H1 (cell line): Measurements from ENCODE around the gene S100A6. TPM values are rescaled to one million over a fixed set of nuclear protein-coding genes. Genes with fewer than 3 reads are reported as not detected.

Experiments used
- CTCF ChIA-PET: fragments of 300-600 bp; sonication (Branson Sonifier 250); formaldehyde crosslinking; loops from one replicate; lab custom pipeline; 2021; ENCODE audit not compliant: partially characterized antibody; lab: Charles Lee
- POLR2A ChIA-PET: fragments of 300-600 bp; sonication (Branson Sonifier 250); formaldehyde crosslinking; loops from one replicate; lab custom pipeline; 2021; ENCODE audit warnings: inconsistent platforms; ENCODE audit not compliant: partially characterized antibody; lab: Charles Lee
- DNase-seq, 2 experiments: peaks; one replicate each; pipeline versions ENCODE4 v3.0.0 to v3.0.0-alpha.2; 2010 to 2022; ENCODE audit warnings: low spot score in 2 of 2, low read depth in 1 of 2, mixed read lengths in 1 of 2
- FAIRE-seq: peaks from 2 replicates; lab custom pipeline; 2011; peaks lifted over from hg19 to GRCh38; lab: Jason Lieb, UNC
- H2AFZ ChIP-seq: 2 replicates; pipeline ENCODE4 v1.8.1; 2012; ENCODE audit warnings: low read length, inconsistent platforms
- H2AK5ac ChIP-seq: 2 replicates; pipeline ENCODE4 v1.6.1; 2013; ENCODE audit warnings: low read depth, low read length
- H2BK120ac ChIP-seq: replicated peaks from 2 replicates; pipeline ENCODE3; 2013; ENCODE audit warnings: low read depth, low read length, inconsistent platforms
- H2BK12ac ChIP-seq: 2 replicates; pipeline ENCODE4 v1.6.1; 2013; ENCODE audit warnings: low read depth, low read length
- H2BK15ac ChIP-seq: 2 replicates; pipeline ENCODE4 v1.6.1; 2013; ENCODE audit warnings: low read length
- H2BK20ac ChIP-seq: 2 replicates; pipeline ENCODE4 v1.6.1; 2013; ENCODE audit warnings: low read length
- H2BK5ac ChIP-seq: 2 replicates; pipeline ENCODE4 v1.6.1; 2013; ENCODE audit warnings: low read depth, low read length
- H3K14ac ChIP-seq: 2 replicates; pipeline ENCODE4 v1.6.1; 2013; ENCODE audit warnings: inconsistent platforms; ENCODE audit not compliant: insufficient read length
- H3K18ac ChIP-seq: 2 replicates; pipeline ENCODE4 v1.6.1; 2013; ENCODE audit warnings: low read length; ENCODE audit errors: extremely low read depth
- H3K23ac ChIP-seq: 2 replicates; pipeline ENCODE4 v1.6.1; 2013; ENCODE audit warnings: inconsistent platforms; ENCODE audit not compliant: insufficient read length
- H3K23me2 ChIP-seq: 2 replicates; pipeline ENCODE4 v1.6.1; 2013; ENCODE audit warnings: low read depth, low read length
- H3K27ac ChIP-seq: 2 replicates; pipeline ENCODE4 v1.6.1; 2011; ENCODE audit warnings: low read depth, low read length, inconsistent platforms
- H3K27me3 ChIP-seq, 4 experiments: replicated peaks in 1 of 4; 1 replicate in 1 of 4; 2 replicates in 3 of 4; pipeline versions ENCODE4 v1.6.1 to v1.8.1; 2011 to 2013; ENCODE audit warnings: low read length in 3 of 4, mild to moderate bottlenecking in 3 of 4, inconsistent platforms in 2 of 4, mixed read lengths in 2 of 4, moderate library complexity in 1 of 4; ENCODE audit not compliant: control insufficient read depth in 3 of 4, insufficient read depth in 3 of 4; ENCODE audit errors: extremely low read depth in 1 of 4
- H3K36me3 ChIP-seq, 4 experiments: 2 replicates each; pipeline versions ENCODE4 v1.6.1 to v1.8.1; 2011 to 2013; ENCODE audit warnings: mild to moderate bottlenecking in 4 of 4, low read length in 3 of 4, moderate library complexity in 2 of 4, control low read depth in 1 of 4, inconsistent platforms in 1 of 4; ENCODE audit not compliant: insufficient read depth in 4 of 4, control insufficient read depth in 2 of 4
- H3K4ac ChIP-seq: replicated peaks from 2 replicates; pipeline ENCODE3; 2013; ENCODE audit warnings: low read length, low read depth, mixed read lengths, inconsistent platforms; ENCODE audit not compliant: insufficient read length
- H3K4me1 ChIP-seq, 4 experiments: replicated peaks in 1 of 4; 1 replicate in 1 of 4; 2 replicates in 3 of 4; pipeline versions ENCODE4 v1.6.1 to v1.8.1; 2011 to 2013; ENCODE audit warnings: low read length in 3 of 4, inconsistent platforms in 2 of 4, mixed read lengths in 1 of 4; ENCODE audit not compliant: insufficient read depth in 4 of 4, control insufficient read depth in 3 of 4
- H3K4me2 ChIP-seq, 2 experiments: 2 replicates each; pipeline versions ENCODE4 v1.6.1 to v1.8.1; 2011 to 2013; ENCODE audit warnings: low read depth in 2 of 2, low read length in 2 of 2, control low read depth in 1 of 2, inconsistent platforms in 1 of 2, mild to moderate bottlenecking in 1 of 2; ENCODE audit not compliant: insufficient read depth in 1 of 2
- H3K4me3 ChIP-seq, 4 experiments: fragments of 200-600, 300-600 bp in 1 of 4; sonication (generic), shearing (Covaris generic), sonication (Bioruptor Twin) in 1 of 4; 2 replicates each; pipeline versions ENCODE4 v1.5.1 to v1.8.1; 2011 to 2016; ENCODE audit warnings: low read length in 4 of 4, low read depth in 3 of 4, control low read depth in 2 of 4, inconsistent platforms in 2 of 4, mild to moderate bottlenecking in 2 of 4, mixed read lengths in 1 of 4, moderate library complexity in 1 of 4; ENCODE audit not compliant: insufficient read depth in 2 of 4; ENCODE audit errors: extremely low read depth in 1 of 4
- H3K56ac ChIP-seq: replicated peaks from 2 replicates; pipeline ENCODE3; 2013; ENCODE audit warnings: low read depth, mild to moderate bottlenecking, mixed read lengths, low read length, inconsistent platforms; ENCODE audit not compliant: insufficient read length
- H3K79me1 ChIP-seq: 2 replicates; pipeline ENCODE4 v1.6.1; 2013; ENCODE audit warnings: low read depth, low read length, control low read depth
- H3K79me2 ChIP-seq, 2 experiments: 2 replicates each; pipeline versions ENCODE4 v1.6.1 to v1.8.1; 2012 to 2013; ENCODE audit warnings: low read length in 2 of 2, mild to moderate bottlenecking in 2 of 2, inconsistent platforms in 1 of 2; ENCODE audit not compliant: insufficient read depth in 2 of 2, control insufficient read depth in 1 of 2
- H3K9ac ChIP-seq, 4 experiments: replicated peaks in 1 of 4; 1 replicate in 1 of 4; 2 replicates in 3 of 4; pipeline versions ENCODE4 v1.6.1 to v1.8.1; 2011 to 2013; ENCODE audit warnings: low read depth in 3 of 4, low read length in 3 of 4, control low read depth in 2 of 4, mild to moderate bottlenecking in 2 of 4, moderate library complexity in 2 of 4, inconsistent platforms in 1 of 4; ENCODE audit errors: extremely low read depth in 1 of 4
- H3K9me3 ChIP-seq, 2 experiments: 2 replicates each; pipeline versions ENCODE4 v1.6.1 to v1.8.1; 2012 to 2013; ENCODE audit warnings: mild to moderate bottlenecking in 2 of 2, moderate library complexity in 2 of 2, control low read depth in 1 of 2, inconsistent platforms in 1 of 2, low read depth in 1 of 2, low read length in 1 of 2, mixed read lengths in 1 of 2; ENCODE audit not compliant: insufficient read depth in 2 of 2
- H4K20me1 ChIP-seq, 2 experiments: replicated peaks in 1 of 2; 2 replicates each; pipeline versions ENCODE3 to v1.8.1; 2011 to 2013; ENCODE audit warnings: inconsistent platforms in 2 of 2, low read length in 2 of 2, mild to moderate bottlenecking in 1 of 2; ENCODE audit not compliant: insufficient read depth in 2 of 2, control insufficient read depth in 1 of 2
- H4K5ac ChIP-seq: 2 replicates; pipeline ENCODE4 v1.6.1; 2013; ENCODE audit warnings: low read length, low read depth, mixed read lengths, inconsistent platforms; ENCODE audit not compliant: insufficient read length
- H4K8ac ChIP-seq: 2 replicates; pipeline ENCODE4 v1.8.0; 2013; ENCODE audit warnings: mild to moderate bottlenecking, moderate library complexity, low read length, inconsistent platforms; ENCODE audit not compliant: insufficient read depth; ENCODE audit errors: extremely low read depth
- H4K91ac ChIP-seq: replicated peaks from 2 replicates; pipeline ENCODE3; 2013; ENCODE audit warnings: low read length, mixed read lengths, inconsistent platforms; ENCODE audit not compliant: insufficient read length
- ASH2L ChIP-seq: fragments of 200-600, 300-600 bp; sonication (generic); IDR thresholded peaks from one replicate; pipeline ENCODE4 v1.7.1; 2017; ENCODE audit warnings: low read length
- CHD2 ChIP-seq: IDR thresholded peaks from 2 replicates; pipeline ENCODE4 v1.6.1; 2012; ENCODE audit warnings: low read length, improper control_type of control experiment
- E2F6 ChIP-seq: IDR thresholded peaks from 2 replicates; pipeline ENCODE4 v1.6.1; 2012; ENCODE audit warnings: inconsistent platforms
- EZH2 ChIP-seq: fragments of 200-600 bp; sonication (generic); IDR thresholded peaks from 2 replicates; pipeline ENCODE4 v1.7.1; 2012; ENCODE audit warnings: low read depth, mild to moderate bottlenecking, moderate library complexity, low read length, inconsistent platforms; ENCODE audit not compliant: severe bottlenecking
- MAX ChIP-seq: IDR thresholded peaks from 2 replicates; pipeline ENCODE4 v1.6.1; 2012; ENCODE audit warnings: inconsistent platforms
- NRF1 ChIP-seq: IDR thresholded peaks from 2 replicates; pipeline ENCODE4 v1.6.1; 2011; ENCODE audit warnings: mild to moderate bottlenecking, low read depth, low read length, improper control_type of control experiment
- SIX5 ChIP-seq: IDR thresholded peaks from 2 replicates; pipeline ENCODE4 v1.6.1; 2011; ENCODE audit warnings: mild to moderate bottlenecking, low read depth, low read length
- USF2 ChIP-seq: IDR thresholded peaks from 2 replicates; pipeline ENCODE4 v1.6.1; 2011; ENCODE audit warnings: low read length, improper control_type of control experiment
- WGBS, 2 experiments: shearing (Covaris generic) in 1 of 2; methylation state at CpG; one replicate each; pipeline versions ENCODE4 v1.1.6 to v1.1.7; 2013 to 2015; ENCODE audit warnings: low lambda C conversion rate in 2 of 2, mixed read lengths in 2 of 2, inconsistent platforms in 1 of 2, low coverage in 1 of 2, missing lambda C conversion rate in 1 of 2; ENCODE audit not compliant: insufficient replicate concordance in 2 of 2, insufficient coverage in 1 of 2, insufficient read length in 1 of 2; ENCODE audit errors: extremely low coverage in 1 of 2, missing lambda C conversion rate in 1 of 2; 5-methylcytosine and 5-hydroxymethylcytosine counted together
- polyA plus RNA-seq, 7 experiments: library from polyadenylated mRNA; depleted of rRNA in 3 of 7; stranded (reverse) in 5 of 7; unstranded in 2 of 7; fragments of >200 nt in 5 of 7; fragments of 200-250 nt in 2 of 7; gene quantifications; 1 replicate in 5 of 7; 2 replicates in 1 of 7; 4 replicates in 1 of 7; pipeline versions ENCODE4 v1.2.1 to v1.2.3, GENCODE V29; 2011 to 2013; ENCODE audit warnings: missing spikeins in 2 of 7, mixed read lengths in 2 of 7
- total RNA-seq: library from RNA; stranded (reverse); fragmentation: NEBNext Ultra II Directional; extraction: Animal tissue kit (Norgen Biotek cat#: 25700); gene quantifications from 2 replicates; pipeline ENCODE4 v1.2.1, GENCODE V29; 2021

S100A6 gene
- total and polyA plus RNA-seq, 2 of the 8 experiments (the other 6 are each of a cell fraction or from before 2014, with no cell fraction given) = 11.1 to 63.0 TPM

- Histone ChIP-seq H3K27ac (no peak overlapping the region), H2BK12ac (peak overlapping the region; percentile 96; the same call in 1 of the 2 replicates), H2AK5ac (0 out of 2 replicates have a peak overlapping the region, but pooled peaks have one; percentile 7), H3K27me3 (peaks cover 0 to 19% (median 6%) of the 10 kb centered on the region in 4 experiments; a peak in 5 of 7 replicates), H3K36me3 (no peaks in the 10 kb centered on the region), H4K5ac (peak overlapping the region; percentile 37), H3K79me2 (no peaks in the 10 kb centered on the region), H2BK5ac (peak overlapping the region; percentile 62; the same call in 1 of the 2 replicates), H3K14ac (no peak overlapping the region), H3K23ac (no peak overlapping the region), H3K4me2 (peak overlapping the region; percentile 74 to 75), H2BK15ac (peak overlapping the region; percentile 74), H3K4me3 (peak overlapping the region; percentile 32 to 55 (median 40); a peak in 6 of 8 replicates), H3K9ac (no peak overlapping the region; a peak in 1 of 7 replicates), H3K23me2 (peaks cover 2% of the 10 kb centered on the region), H3K18ac (peak overlapping the region; percentile 82; the same call in 1 of the 2 replicates), H2BK20ac (peak overlapping the region; percentile 74; the same call in 1 of the 2 replicates), H3K4ac (peak overlapping the region; percentile 58), H2AFZ (peak overlapping the region; percentile 90; the same call in 1 of the 2 replicates), H3K56ac (no peak overlapping the region), H3K79me1 (no peaks in the 10 kb centered on the region), H2BK120ac (peak overlapping the region; percentile 40), H3K4me1 (peaks cover 15 to 38% (median 24%) of the 10 kb centered on the region in 4 experiments), H4K20me1 (no peaks in the 10 kb centered on the region), H3K9me3 (no peaks in the 10 kb centered on the region), H4K8ac (peak overlapping the region; percentile 32), H4K91ac (peak overlapping the region; percentile 92)
- ChIA-PET CTCF (interaction anchor here (0.6 to 10.2 kb wide), 15 partner anchors 9 to 112 kb away, joined by 3 to 165 read pairs (median 17); partner anchors contain the start of genes CHTOP, S100A1, S100A13 and S100A14), POLR2A (interaction anchor here (0.6 to 3.3 kb wide), 12 partner anchors 9 to 98 kb away, joined by 3 to 17 read pairs (median 4); partner anchors contain the start of genes CHTOP, S100A1, S100A13 and S100A16)
- 16% methylated on average over 29 of the region's 38 CpGs; no CpG with 5 or more reads in 1 of the 2 experiments for WGBS, 2 experiments
- DNase-seq = no peak
- peak; percentile 75 for TF ChIP-seq ASH2L
- TF ChIP-seq USF2 = peak; percentile 69
- peak; percentile 26 for TF ChIP-seq EZH2
- TF ChIP-seq E2F6 = peak; percentile 67; the same call in 1 of the 2 replicates
- TF ChIP-seq MAX = peak; percentile 68
- no peak for TF ChIP-seq CHD2
- TF ChIP-seq SIX5 = no peak
- 0 out of 2 replicates have a peak, but pooled peaks have one; percentile 9 for TF ChIP-seq NRF1
- FAIRE-seq = no peak
Observed at GRCh38 chr1:153536012-153536670, 350 bp upstream of the S100A6 start.
